Measurements from ENCODE around the gene PSMB5.

PSMB5 gene

DNA sequence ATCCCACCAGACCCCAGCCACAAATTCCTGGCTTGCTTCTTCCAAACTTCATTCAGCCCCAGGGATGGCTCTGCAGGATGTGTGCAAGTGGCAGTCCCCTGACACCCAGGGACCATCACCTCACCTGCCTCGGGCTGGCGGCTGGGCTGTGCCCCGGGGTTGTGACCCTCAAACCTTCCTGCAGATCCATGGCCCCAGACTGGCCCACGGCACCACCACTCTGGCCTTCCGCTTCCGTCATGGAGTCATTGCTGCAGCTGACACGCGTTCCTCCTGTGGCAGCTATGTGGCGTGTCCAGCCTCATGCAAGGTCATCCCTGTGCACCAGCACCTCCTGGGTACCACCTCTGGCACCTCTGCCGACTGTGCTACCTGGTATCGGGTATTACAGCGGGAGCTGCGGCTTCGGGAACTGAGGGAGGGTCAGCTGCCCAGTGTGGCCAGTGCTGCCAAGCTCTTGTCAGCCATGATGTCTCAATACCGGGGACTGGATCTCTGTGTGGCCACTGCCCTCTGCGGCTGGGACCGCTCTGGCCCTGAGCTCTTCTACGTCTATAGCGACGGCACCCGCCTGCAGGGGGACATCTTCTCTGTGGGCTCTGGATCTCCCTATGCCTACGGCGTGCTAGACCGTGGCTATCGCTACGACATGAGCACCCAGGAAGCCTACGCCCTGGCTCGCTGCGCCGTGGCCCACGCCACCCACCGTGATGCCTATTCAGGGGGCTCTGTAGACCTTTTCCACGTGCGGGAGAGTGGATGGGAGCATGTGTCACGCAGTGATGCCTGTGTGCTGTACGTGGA, 7.7 kb upstream of the PSMB5 start, which contains the start of gene PSMB11:
PSMB11 (plus strand) TSS at position 51 of the 804 bp plus-strand sequence; CDS start at position 65, 14 bp downstream.
- H3K4me3 ChIP-seq (ENCODE audit: low read depth in 1 of 2, low read length in 2 of 2) = no peak within 1 kb of the TSS
- DNase-seq (no peak), ATAC-seq (ENCODE audit: insufficient read depth, low read depth) (no peak)
- H3K79me2 ChIP-seq (ENCODE audit: insufficient read depth, low read length) = no peaks in the 10 kb centered on the region
- H3K4me1 ChIP-seq (ENCODE audit: insufficient read depth, low read length) = no peaks in the 10 kb centered on the region
- H3K9ac ChIP-seq (ENCODE audit: low read depth, low read length) = no peak within 1 kb of the TSS
- H3K27me3 ChIP-seq (ENCODE audit: insufficient read depth, low read length, poor library complexity) = peaks cover 2% of the 10 kb centered on the region
- H4K20me1 ChIP-seq (ENCODE audit: insufficient read depth, low read length) = no peaks in the 10 kb centered on the region
- TF ChIP-seq, protein P1, sequence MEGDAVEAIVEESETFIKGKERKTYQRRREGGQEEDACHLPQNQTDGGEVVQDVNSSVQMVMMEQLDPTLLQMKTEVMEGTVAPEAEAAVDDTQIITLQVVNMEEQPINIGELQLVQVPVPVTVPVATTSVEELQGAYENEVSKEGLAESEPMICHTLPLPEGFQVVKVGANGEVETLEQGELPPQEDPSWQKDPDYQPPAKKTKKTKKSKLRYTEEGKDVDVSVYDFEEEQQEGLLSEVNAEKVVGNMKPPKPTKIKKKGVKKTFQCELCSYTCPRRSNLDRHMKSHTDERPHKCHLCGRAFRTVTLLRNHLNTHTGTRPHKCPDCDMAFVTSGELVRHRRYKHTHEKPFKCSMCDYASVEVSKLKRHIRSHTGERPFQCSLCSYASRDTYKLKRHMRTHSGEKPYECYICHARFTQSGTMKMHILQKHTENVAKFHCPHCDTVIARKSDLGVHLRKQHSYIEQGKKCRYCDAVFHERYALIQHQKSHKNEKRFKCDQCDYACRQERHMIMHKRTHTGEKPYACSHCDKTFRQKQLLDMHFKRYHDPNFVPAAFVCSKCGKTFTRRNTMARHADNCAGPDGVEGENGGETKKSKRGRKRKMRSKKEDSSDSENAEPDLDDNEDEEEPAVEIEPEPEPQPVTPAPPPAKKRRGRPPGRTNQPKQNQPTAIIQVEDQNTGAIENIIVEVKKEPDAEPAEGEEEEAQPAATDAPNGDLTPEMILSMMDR (IDR thresholded peaks at IDR 0.05; ENCODE audit: borderline replicate concordance, extremely low read depth, low read length, poor library complexity, severe bottlenecking) = no peak
- no peak for TF ChIP-seq EZH2 (IDR thresholded peaks at IDR 0.05; ENCODE audit: borderline replicate concordance, low read depth, low read length, severe bottlenecking)
- H3K9me3 ChIP-seq (ENCODE audit: insufficient read depth, low read length, severe bottlenecking) = no peaks in the 10 kb centered on the region
- no peaks in the 10 kb centered on the region for H3K36me3 ChIP-seq (ENCODE audit: insufficient read depth, low read length)
- H3K27ac ChIP-seq (ENCODE audit: low read length) = no peak within 1 kb of the TSS
- no peak within 1 kb of the TSS for H2AFZ ChIP-seq (ENCODE audit: low read depth, low read length)
- H3K4me2 ChIP-seq (ENCODE audit: insufficient read depth, low read length) = no peak within 1 kb of the TSS

DNA sequence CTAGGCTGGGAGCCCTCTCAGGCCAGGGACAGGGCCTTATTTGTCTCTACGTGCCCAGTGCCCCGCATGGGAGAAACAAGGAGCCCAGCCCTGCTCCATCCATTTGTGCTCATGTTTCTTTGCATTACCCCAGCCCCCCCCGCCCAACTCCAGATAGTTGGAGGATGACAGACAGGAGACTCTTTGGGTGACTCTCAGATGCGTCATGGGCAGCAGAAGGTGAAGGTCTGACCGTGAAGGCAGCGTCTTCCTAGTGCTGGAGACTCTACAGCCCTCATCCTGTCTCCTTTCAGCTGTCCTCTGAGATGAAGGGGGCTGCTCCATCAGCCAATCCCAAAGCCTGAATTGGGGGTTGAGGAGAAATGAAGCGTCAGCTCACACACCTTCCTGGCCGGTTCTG, 7.0 kb upstream of the PSMB5 start:
- no peak overlapping the region for H3K4me3 ChIP-seq (ENCODE audit: low read depth in 1 of 2, low read length in 2 of 2)
- no peak overlapping the region for H2AFZ ChIP-seq (ENCODE audit: low read depth, low read length)
- peaks cover 2% of the 10 kb centered on the region for H3K27me3 ChIP-seq (ENCODE audit: insufficient read depth, low read length, poor library complexity)
- no peak overlapping the region for H3K9ac ChIP-seq (ENCODE audit: low read depth, low read length)
- H4K20me1 ChIP-seq (ENCODE audit: insufficient read depth, low read length) = no peaks in the 10 kb centered on the region
- no peak overlapping the region for H3K27ac ChIP-seq (ENCODE audit: low read length)
- TF ChIP-seq, protein P1 (IDR thresholded peaks at IDR 0.05; ENCODE audit: borderline replicate concordance, extremely low read depth, low read length, poor library complexity, severe bottlenecking) = no peak
- TF ChIP-seq EZH2 (IDR thresholded peaks at IDR 0.05; ENCODE audit: borderline replicate concordance, low read depth, low read length, severe bottlenecking) = no peak
- H3K79me2 ChIP-seq (ENCODE audit: insufficient read depth, low read length) = no peaks in the 10 kb centered on the region
- H3K4me1 ChIP-seq (ENCODE audit: insufficient read depth, low read length) = no peaks in the 10 kb centered on the region
- no peak for ATAC-seq (ENCODE audit: insufficient read depth, low read depth)
- H3K36me3 ChIP-seq (ENCODE audit: insufficient read depth, low read length) = no peaks in the 10 kb centered on the region
- H3K9me3 ChIP-seq (ENCODE audit: insufficient read depth, low read length, severe bottlenecking) = no peaks in the 10 kb centered on the region
- H3K4me2 ChIP-seq (ENCODE audit: insufficient read depth, low read length) = no peak overlapping the region
- no peak for DNase-seq

DNA sequence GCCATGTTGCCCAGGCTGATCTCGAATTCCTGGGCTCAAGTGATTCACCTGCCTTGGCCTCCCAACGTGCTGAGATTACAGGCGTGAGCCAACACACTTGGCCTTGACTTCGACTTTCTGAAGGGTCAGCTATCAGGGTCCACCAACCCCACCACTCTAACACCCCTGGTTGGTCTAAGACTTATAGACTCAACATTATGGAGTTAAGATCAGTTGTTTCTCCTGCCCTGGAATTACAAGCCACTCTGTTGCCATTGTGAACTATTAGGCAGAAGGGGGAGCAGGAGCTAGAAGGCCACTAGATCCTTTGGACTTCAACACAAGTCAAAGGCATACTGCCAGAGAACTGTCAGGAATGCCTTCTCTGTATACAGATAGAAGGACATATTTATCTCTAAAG, 5.4 kb upstream of the PSMB5 start:
- TF ChIP-seq, protein P1 (IDR thresholded peaks at IDR 0.05; ENCODE audit: borderline replicate concordance, extremely low read depth, low read length, poor library complexity, severe bottlenecking) = no peak
- no peak for TF ChIP-seq EZH2 (IDR thresholded peaks at IDR 0.05; ENCODE audit: borderline replicate concordance, low read depth, low read length, severe bottlenecking)
- DNase-seq (no peak), ATAC-seq (ENCODE audit: insufficient read depth, low read depth) (no peak)
- Histone ChIP-seq H3K27ac (ENCODE audit: low read length) (no peak overlapping the region), H4K20me1 (ENCODE audit: insufficient read depth, low read length) (no peaks in the 10 kb centered on the region), H2AFZ (ENCODE audit: low read depth, low read length) (no peak overlapping the region), H3K27me3 (ENCODE audit: insufficient read depth, low read length, poor library complexity) (peaks cover 2% of the 10 kb centered on the region), H3K9me3 (ENCODE audit: insufficient read depth, low read length, severe bottlenecking) (no peaks in the 10 kb centered on the region), H3K9ac (ENCODE audit: low read depth, low read length) (no peak overlapping the region), H3K79me2 (ENCODE audit: insufficient read depth, low read length) (no peaks in the 10 kb centered on the region), H3K4me1 (ENCODE audit: insufficient read depth, low read length) (peaks cover 9% of the 10 kb centered on the region), H3K4me3 (ENCODE audit: low read depth in 1 of 2, low read length in 2 of 2) (no peak overlapping the region), H3K36me3 (ENCODE audit: insufficient read depth, low read length) (no peaks in the 10 kb centered on the region), H3K4me2 (ENCODE audit: insufficient read depth, low read length) (no peak overlapping the region)

Data from DND-41 (cell line).